Left lung (tissue), 10 donors: ENCODE measurements around the gene ZGRF1. TPM values are rescaled to one million over a fixed set of nuclear protein-coding genes. Genes with fewer than 3 reads are reported as not detected.

Experiments
- ATAC-seq: fragments of 200-7000 bp; cut with Tn5 transposase; one replicate; pipeline ENCODE4 v1.9.1; 2020; ENCODE audit warnings: moderate library complexity
- DNase-seq, 4 donors: peaks; one replicate each; pipeline ENCODE4 v3.0.0-alpha.2; 2013 to 2020
- H3K27ac ChIP-seq, 2 donors: fragments of 200-600 bp; sonication (generic) in 1 of 2; one replicate each; pipeline versions ENCODE4 v1.5.0 to v1.8.0; 2020 to 2021
- H3K27me3 ChIP-seq, 2 donors: fragments of 200-600 bp; sonication (generic) in 1 of 2; one replicate each; pipeline versions ENCODE4 v1.5.0 to v1.8.0; 2020 to 2021
- H3K36me3 ChIP-seq, 2 donors: fragments of 200-600 bp; sonication (generic) in 1 of 2; one replicate each; pipeline versions ENCODE4 v1.5.0 to v1.8.0; 2020 to 2021
- H3K4me1 ChIP-seq, 2 donors: fragments of 200-600 bp; one replicate each; pipeline ENCODE4 v1.8.0; 2021
- H3K4me3 ChIP-seq, 2 donors: fragments of 200-600 bp; sonication (generic) in 1 of 2; one replicate each; pipeline versions ENCODE4 v1.5.0 to v1.8.0; 2020 to 2021; ENCODE audit warnings: mild to moderate bottlenecking in 1 of 2
- H3K9me3 ChIP-seq, 2 donors: fragments of 200-600 bp; sonication (generic) in 1 of 2; one replicate each; pipeline versions ENCODE4 v1.5.0 to v1.8.0; 2020 to 2021
- CTCF ChIP-seq, 2 donors: fragments of 200-600 bp; sonication (generic) in 1 of 2; IDR thresholded peaks; one replicate each; pipeline versions ENCODE4 v1.5.0 to v1.8.0; 2021; ENCODE audit warnings: antibody characterized with exemption in 2 of 2
- intact Hi-C, 2 donors: fragments of 100-400 bp; cut with DNase I; formaldehyde crosslinking; loops; one replicate each; pipeline versions ENCODE4 v1.11.2 to v1.14.2; 2022
- polyA plus RNA-seq, 6 donors: library from polyadenylated mRNA; unstranded; fragments of 120-200 nt; gene quantifications; one replicate each; pipeline ENCODE4 v1.2.1, GENCODE V29; 2013; ENCODE audit not compliant: insufficient read length in 6 of 6
- total RNA-seq, 2 donors: library from RNA; stranded (reverse); fragmentation: NEBNext Ultra II Directional; extraction: Animal tissue kit (Norgen Biotek cat#: 25700); gene quantifications; one replicate each; pipeline ENCODE4 v1.2.1, GENCODE V29; 2021
- donor health status: DM: no; HTN: yes; CAD: no.
- donor health status: DM: no; HTN: no; CAD: no.

The ZGRF1 gene
- total and polyA plus RNA-seq, 8 donors, result 5.9 to 31.8 (median 18.6) TPM

- Histone ChIP-seq H3K4me1 (no peaks in the 10 kb centered on the region), H3K36me3 (no peaks in the 10 kb centered on the region), H3K4me3 (no peak overlapping the region), H3K27me3 (no peaks in the 10 kb centered on the region), H3K27ac (no peak overlapping the region), H3K9me3 (peaks cover 0 to 4% of the 10 kb centered on the region in 2 donors)
- no peak for TF ChIP-seq CTCF (IDR thresholded peaks at IDR 0.05)
- ATAC-seq, result no peak
- DNase-seq, result no peak
- intact Hi-C loops, result no loop called here
Measured at GRCh38 chr4:112589206-112589605, 47.5 kb downstream of the ZGRF1 start.

DNA sequence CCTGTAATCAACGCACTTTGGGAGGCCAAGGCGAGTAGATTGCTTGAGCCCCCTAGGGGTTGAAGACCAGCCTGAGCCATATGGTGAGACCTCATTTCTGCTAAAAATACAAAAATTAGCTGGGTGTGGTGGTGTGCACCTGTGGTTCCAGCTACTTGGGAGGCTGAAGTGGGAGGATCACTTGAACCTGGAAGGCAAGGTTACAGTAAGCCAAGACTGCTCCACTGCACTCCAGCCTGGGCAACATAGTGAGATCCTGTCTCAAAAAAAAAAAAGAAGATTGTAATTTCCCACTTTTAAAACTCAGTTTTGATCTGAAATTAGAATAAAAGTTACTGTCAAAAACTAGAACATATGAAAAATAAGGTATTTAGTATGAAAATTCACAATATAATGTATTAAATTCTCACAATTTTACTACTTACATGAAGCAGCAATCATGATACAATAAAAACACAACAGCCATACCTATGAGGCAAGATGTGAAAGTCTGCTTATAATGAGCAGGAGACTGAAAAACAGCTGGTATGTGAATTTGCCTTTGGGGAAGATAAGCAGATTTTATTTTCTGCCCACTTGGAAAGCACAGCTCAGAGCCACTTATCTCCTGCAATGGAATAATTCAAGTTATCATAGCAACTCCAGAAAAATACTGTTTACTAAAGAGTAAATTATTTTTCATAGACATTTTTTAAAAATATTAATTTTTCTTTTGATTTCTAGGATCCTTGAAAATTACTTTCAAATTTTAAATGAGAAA, 50.6 kb downstream of the ZGRF1 start:
- H3K27me3 ChIP-seq, result no peaks in the 10 kb centered on the region
- intact Hi-C loops, result no loop called here
- peaks cover 0 to 20% of the 10 kb centered on the region in 2 donors for H3K36me3 ChIP-seq
- ATAC-seq (no peak), DNase-seq (no peak)
- H3K4me1 ChIP-seq, result no peaks in the 10 kb centered on the region
- no peaks in the 10 kb centered on the region for H3K9me3 ChIP-seq
- H3K4me3 ChIP-seq, result no peak overlapping the region
- no peak overlapping the region for H3K27ac ChIP-seq
- no peak for TF ChIP-seq CTCF (IDR thresholded peaks at IDR 0.05)

- DNase-seq (no peak), ATAC-seq (no peak)
- no peaks in the 10 kb centered on the region for H3K36me3 ChIP-seq
- no peaks in the 10 kb centered on the region for H3K27me3 ChIP-seq
- no peak overlapping the region for H3K4me3 ChIP-seq
- peaks cover 0 to 3% of the 10 kb centered on the region in 2 donors for H3K9me3 ChIP-seq
- H3K4me1 ChIP-seq, result no peaks in the 10 kb centered on the region
- intact Hi-C loops, result no loop called here
- no peak for TF ChIP-seq CTCF (IDR thresholded peaks at IDR 0.05)
- H3K27ac ChIP-seq, result no peak overlapping the region
Measured at GRCh38 chr4:112567536-112567935, 69.2 kb downstream of the ZGRF1 start.

DNA sequence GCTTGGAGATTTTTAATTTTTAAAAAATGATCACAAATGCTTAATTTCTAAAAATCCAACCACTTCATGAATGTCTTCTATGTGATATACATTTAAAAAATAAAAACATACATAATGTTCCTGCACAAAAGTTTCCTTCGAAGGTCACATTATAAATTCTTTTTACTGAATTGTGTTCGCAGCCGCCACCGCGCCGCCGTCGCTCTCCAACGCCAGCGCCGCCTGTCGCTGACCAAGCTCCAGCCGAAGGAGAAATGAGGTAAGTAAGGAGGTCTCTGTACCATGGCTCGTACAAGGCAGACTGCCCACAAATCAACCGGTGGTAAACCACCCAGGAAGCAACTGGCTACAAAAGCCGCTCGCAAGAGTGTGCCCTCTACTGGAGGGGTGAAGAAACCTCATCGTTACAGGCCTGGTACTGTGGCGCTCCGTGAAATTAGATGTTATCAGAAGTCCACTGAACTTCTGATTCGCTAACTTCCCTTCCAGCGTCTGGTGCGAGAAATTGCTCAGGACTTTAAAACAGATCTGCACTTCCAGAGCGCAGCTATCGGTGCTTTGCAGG, 71.9 kb downstream of the ZGRF1 start:
- intact Hi-C loops, result no loop called here
- ATAC-seq (no peak), DNase-seq (no peak)

More for the DNA sequence above, 71.9 kb downstream of the ZGRF1 start:
- Histone ChIP-seq H3K27me3 (no peaks in the 10 kb centered on the region), H3K4me3 (no peak overlapping the region), H3K9me3 (peaks cover 0 to 3% of the 10 kb centered on the region in 2 donors), H3K36me3 (no peaks in the 10 kb centered on the region), H3K4me1 (no peaks in the 10 kb centered on the region), H3K27ac (no peak overlapping the region)
- no peak for TF ChIP-seq CTCF (IDR thresholded peaks at IDR 0.05)
